Panc1 (cell line): ENCODE data around the gene SND1.

Experiments used
- CTCF ChIP-seq: fragments of 450-650 bp; IDR thresholded peaks from 2 replicates; pipeline ENCODE4 v1.5.1; 2017; ENCODE audit warnings: mild to moderate bottlenecking
- TF ChIP-seq, protein P1 (sequence below), 2 experiments: IDR thresholded peaks; 2 replicates each; pipeline ENCODE4 v1.6.1; 2011 to 2012; ENCODE audit warnings: low read depth in 2 of 2, control low read depth in 1 of 2, low read length in 1 of 2, mild to moderate bottlenecking in 1 of 2, moderate library complexity in 1 of 2; ENCODE audit not compliant: insufficient read depth in 1 of 2

DNA sequence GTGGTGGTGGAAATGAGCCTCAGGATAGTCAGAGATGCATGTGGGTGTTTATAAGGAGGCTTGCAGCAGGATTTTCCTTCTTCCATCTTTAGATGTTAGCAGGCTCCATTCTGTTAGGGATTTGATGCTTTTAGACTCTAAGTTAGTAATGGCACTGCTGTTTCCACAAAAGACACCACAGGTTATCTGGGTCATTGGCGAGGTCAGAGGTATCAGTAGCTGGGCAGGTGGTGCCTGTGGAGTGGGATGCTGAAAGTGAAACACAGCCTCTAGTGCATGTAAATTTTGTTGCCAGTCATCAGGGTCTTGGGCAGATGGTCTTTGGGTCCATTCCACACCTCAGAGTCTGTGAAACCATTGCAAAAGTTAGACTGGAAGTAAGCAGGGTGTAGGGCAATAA lies 33.2 kb upstream of the SND1 start:
- no peak for TF ChIP-seq CTCF
- TF ChIP-seq, protein P1, sequence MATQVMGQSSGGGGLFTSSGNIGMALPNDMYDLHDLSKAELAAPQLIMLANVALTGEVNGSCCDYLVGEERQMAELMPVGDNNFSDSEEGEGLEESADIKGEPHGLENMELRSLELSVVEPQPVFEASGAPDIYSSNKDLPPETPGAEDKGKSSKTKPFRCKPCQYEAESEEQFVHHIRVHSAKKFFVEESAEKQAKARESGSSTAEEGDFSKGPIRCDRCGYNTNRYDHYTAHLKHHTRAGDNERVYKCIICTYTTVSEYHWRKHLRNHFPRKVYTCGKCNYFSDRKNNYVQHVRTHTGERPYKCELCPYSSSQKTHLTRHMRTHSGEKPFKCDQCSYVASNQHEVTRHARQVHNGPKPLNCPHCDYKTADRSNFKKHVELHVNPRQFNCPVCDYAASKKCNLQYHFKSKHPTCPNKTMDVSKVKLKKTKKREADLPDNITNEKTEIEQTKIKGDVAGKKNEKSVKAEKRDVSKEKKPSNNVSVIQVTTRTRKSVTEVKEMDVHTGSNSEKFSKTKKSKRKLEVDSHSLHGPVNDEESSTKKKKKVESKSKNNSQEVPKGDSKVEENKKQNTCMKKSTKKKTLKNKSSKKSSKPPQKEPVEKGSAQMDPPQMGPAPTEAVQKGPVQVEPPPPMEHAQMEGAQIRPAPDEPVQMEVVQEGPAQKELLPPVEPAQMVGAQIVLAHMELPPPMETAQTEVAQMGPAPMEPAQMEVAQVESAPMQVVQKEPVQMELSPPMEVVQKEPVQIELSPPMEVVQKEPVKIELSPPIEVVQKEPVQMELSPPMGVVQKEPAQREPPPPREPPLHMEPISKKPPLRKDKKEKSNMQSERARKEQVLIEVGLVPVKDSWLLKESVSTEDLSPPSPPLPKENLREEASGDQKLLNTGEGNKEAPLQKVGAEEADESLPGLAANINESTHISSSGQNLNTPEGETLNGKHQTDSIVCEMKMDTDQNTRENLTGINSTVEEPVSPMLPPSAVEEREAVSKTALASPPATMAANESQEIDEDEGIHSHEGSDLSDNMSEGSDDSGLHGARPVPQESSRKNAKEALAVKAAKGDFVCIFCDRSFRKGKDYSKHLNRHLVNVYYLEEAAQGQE (IDR thresholded peaks at IDR 0.05; ENCODE audit: insufficient read depth in 1 of 2, low read depth in 2 of 2, low read length in 1 of 2): no peak
